ENCODE results near the gene NUP188. TPM values are rescaled to one million over a fixed set of nuclear protein-coding genes. Genes with fewer than 3 reads are reported as not detected.
"Not testable (repeated sequence)": the region's sequence is repeated elsewhere in the genome, so short reads cannot be mapped to it uniquely, and the experiment has no call there.

The NUP188 gene
- total RNA-seq, 1 experiment from 2014 or later, result 52.0 TPM

GRCh38 chr9:129033216-129033615, 85.7 kb downstream of the NUP188 start:
- Histone ChIP-seq H3K4me1 (ENCODE audit: insufficient read depth, low read length) (peaks cover 8% of the 10 kb centered on the region; the same call in 1 of the 2 replicates), H3K9ac (ENCODE audit: low read length) (no peak overlapping the region), H3K9me2 (replicated peaks; ENCODE audit: low read length) (no peaks in the 10 kb centered on the region), H3K79me2 (ENCODE audit: low read length) (peaks cover 17% of the 10 kb centered on the region), H4K20me1 (ENCODE audit: low read length) (no peaks in the 10 kb centered on the region), H3K27ac (ENCODE audit: low read length) (no peak overlapping the region), H3K4me2 (ENCODE audit: low read length) (no peak overlapping the region), H3K27me3 (ENCODE audit: low read length) (no peaks in the 10 kb centered on the region), H3K4me3 (ENCODE audit: low read length) (no peak overlapping the region), H2AFZ (ENCODE audit: low read length) (no peak overlapping the region), H3K9me3 (ENCODE audit: low read length) (no peaks in the 10 kb centered on the region), H3K36me3 (ENCODE audit: low read depth, low read length) (no peaks in the 10 kb centered on the region), H3F3A (ENCODE audit: low read length, unreplicated experiment) (no peaks in the 10 kb centered on the region)
- DNase-seq (no peak), ATAC-seq (no peak)
- TF ChIP-seq EZH2phosphoT487 (IDR thresholded peaks at IDR 0.05; ENCODE audit: borderline replicate concordance, low read length), result no peak
- TF ChIP-seq EZH2 (IDR thresholded peaks at IDR 0.05; ENCODE audit: low read length, unreplicated experiment), result no peak
- CTCF ChIA-PET, result no interaction called here
- POLR2A ChIA-PET (ENCODE audit: unreplicated experiment), result no interaction called here
- BruUV-seq (replicated peaks), result no TSS peak
- intact Hi-C loops (cut with micrococcal nuclease), result no loop called here

- POLR2A ChIA-PET (ENCODE audit: unreplicated experiment), result interaction anchor here (0.6 kb wide), 1 partner anchor 45 kb away, joined by 5 read pairs; the partner anchor contains the start of gene DOLPP1
- intact Hi-C loops (cut with micrococcal nuclease); H3K27ac ChIP-seq (ENCODE audit: low read length): not testable (repeated sequence)
Measured at GRCh38 chr9:129035838-129036237, 88.3 kb downstream of the NUP188 start.

DNA sequence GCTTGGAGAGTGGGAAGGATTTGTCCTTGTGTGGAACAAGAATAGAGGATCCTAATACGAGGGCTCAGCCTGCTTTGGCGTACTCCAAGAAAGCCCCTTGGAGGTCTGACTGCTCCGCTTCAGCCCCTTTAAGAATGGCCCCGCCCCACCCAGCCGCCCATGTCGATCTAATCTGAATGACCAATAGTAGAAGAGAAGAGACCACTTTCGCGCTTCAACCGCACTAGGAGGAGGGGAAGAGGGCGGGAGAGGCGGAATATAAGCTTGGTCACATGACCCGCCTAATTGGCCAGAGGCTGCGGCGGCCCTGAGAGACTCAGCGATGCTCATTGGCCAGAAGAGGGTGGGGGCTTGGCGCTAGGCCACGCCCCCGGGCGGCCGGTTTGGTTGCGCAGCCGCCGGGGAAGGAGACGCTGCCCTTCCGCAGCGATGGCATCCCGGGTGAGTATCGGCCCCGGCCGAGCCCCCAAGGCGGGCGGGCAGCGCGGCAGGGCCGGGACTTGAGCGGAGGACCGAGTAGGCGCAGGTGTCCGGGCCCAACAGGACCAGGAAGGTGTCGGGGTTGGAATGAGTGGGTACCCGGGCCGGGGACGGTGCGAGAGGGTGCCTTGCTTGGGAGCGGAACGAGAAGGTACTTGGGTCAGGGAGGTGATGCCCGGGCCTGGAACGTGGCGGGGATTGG, 88.9 kb downstream of the NUP188 start, which contains the start of gene MIGA2:
MIGA2 (plus strand) TSS at position 386 of the 682 bp plus-strand sequence. CDS start 3,969 bp downstream, outside the sequence.
- no peaks in the 10 kb centered on the region for H3K9me3 ChIP-seq (ENCODE audit: low read length)
- peak; percentile 95 for ATAC-seq
- no peaks in the 10 kb centered on the region for H3K36me3 ChIP-seq (ENCODE audit: low read depth, low read length)
- H4K20me1 ChIP-seq (ENCODE audit: low read length), result no peaks in the 10 kb centered on the region
- no peaks in the 10 kb centered on the region for H3F3A ChIP-seq (ENCODE audit: low read length, unreplicated experiment)
- peak within 1 kb of the TSS; percentile 78 for H3K4me3 ChIP-seq (ENCODE audit: low read length)
- ChIA-PET POLR2A (ENCODE audit: unreplicated experiment) (interaction anchor here (0.5 to 0.6 kb wide), 2 partner anchors 44 to 799 kb away, joined by 5 to 6 read pairs; partner anchors contain the start of gene DOLPP1), CTCF (no interaction called here)
- no TSS peak for BruUV-seq (replicated peaks)
- peak; percentile 96 for DNase-seq
- no peaks in the 10 kb centered on the region for H3K9me2 ChIP-seq (replicated peaks; ENCODE audit: low read length)
- H3K9ac ChIP-seq (ENCODE audit: low read length), result peak within 1 kb of the TSS; percentile 60
- no peak within 1 kb of the TSS for H3K27ac ChIP-seq (ENCODE audit: low read length)
- H3K4me2 ChIP-seq (ENCODE audit: low read length), result peak within 1 kb of the TSS; percentile 94
- peak within 1 kb of the TSS; percentile 99 for H2AFZ ChIP-seq (ENCODE audit: low read length)
- peaks cover 8% of the 10 kb centered on the region; the same call in 1 of the 2 replicates for H3K4me1 ChIP-seq (ENCODE audit: insufficient read depth, low read length)
- H3K79me2 ChIP-seq (ENCODE audit: low read length), result peaks cover 21% of the 10 kb centered on the region
- no peaks in the 10 kb centered on the region for H3K27me3 ChIP-seq (ENCODE audit: low read length)
- intact Hi-C loops (cut with micrococcal nuclease), result no loop called here
- TF ChIP-seq EZH2 (IDR thresholded peaks at IDR 0.05; ENCODE audit: low read length, unreplicated experiment) (no peak), EZH2phosphoT487 (IDR thresholded peaks at IDR 0.05; ENCODE audit: borderline replicate concordance, low read length) (no peak), CTCF (conservative IDR thresholded peaks at IDR 0.05; ENCODE audit: low read depth, low read length) (no peak)

More at GRCh38 chr9:129035838-129036237, 88.3 kb downstream of the NUP188 start:
- H3K4me1 ChIP-seq (ENCODE audit: insufficient read depth, low read length); H3K9me3 ChIP-seq (ENCODE audit: low read length); H3K36me3 ChIP-seq (ENCODE audit: low read depth, low read length); CTCF ChIA-PET; H3K27me3 ChIP-seq (ENCODE audit: low read length); H4K20me1 ChIP-seq (ENCODE audit: low read length); DNase-seq; H3K9me2 ChIP-seq (replicated peaks; ENCODE audit: low read length); H3F3A ChIP-seq (ENCODE audit: low read length, unreplicated experiment); BruUV-seq (replicated peaks); ATAC-seq: not testable (repeated sequence)
- Histone ChIP-seq H2AFZ (ENCODE audit: low read length) (peak overlapping the region; percentile 99), H3K79me2 (ENCODE audit: low read length) (peaks cover 21% of the 10 kb centered on the region), H3K4me2 (ENCODE audit: low read length) (peak overlapping the region; percentile 85), H3K4me3 (ENCODE audit: low read length) (peak overlapping the region; percentile 69), H3K9ac (ENCODE audit: low read length) (peak overlapping the region; percentile 60)
